ENCODE results near the gene TBX18.

DNA sequence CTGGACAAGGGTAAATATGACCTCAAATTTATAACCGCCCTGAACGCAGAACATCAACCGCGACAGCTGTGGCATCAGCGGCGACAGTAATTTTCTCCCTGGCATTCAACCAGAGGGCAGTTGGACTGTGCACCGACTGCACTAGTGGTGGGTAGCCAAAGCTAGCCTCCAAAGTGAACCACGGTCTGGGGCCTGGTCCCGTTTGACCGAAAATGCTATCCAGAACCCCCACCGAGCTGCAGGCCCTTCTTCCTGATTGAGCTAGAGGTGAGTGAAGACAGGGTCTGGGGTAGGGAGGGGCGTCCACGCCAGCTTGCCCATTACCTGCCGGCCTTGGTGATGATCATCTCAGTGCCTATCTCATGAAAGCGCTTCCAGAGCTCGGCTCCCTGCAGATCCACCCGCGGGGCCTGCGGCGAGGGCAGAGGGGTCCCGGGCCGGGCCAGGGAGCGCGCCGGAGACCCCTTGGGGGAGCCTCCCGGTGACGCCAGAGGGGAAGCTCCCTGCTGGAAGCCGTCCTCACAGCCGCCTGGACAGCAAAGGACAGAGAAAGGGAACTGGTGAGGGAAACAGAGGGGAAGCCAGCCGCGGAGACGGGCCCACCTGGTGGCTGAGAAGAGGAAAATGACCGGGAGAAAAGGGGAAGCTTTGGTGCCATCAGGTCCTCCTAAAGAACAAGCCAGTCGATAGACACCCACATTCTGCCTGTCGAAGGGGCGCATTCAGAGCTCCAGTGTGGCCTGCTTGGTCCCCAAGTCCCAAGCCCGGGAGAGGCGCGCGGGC, 2.0 kb downstream of the TBX18 start:
- TF ChIP-seq, protein P1, sequence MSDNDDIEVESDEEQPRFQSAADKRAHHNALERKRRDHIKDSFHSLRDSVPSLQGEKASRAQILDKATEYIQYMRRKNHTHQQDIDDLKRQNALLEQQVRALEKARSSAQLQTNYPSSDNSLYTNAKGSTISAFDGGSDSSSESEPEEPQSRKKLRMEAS (IDR thresholded peaks at IDR 0.05): no peak
- TF ChIP-seq YY1 (IDR thresholded peaks at IDR 0.05; ENCODE audit: low read depth) (no peak), TAF1 (IDR thresholded peaks at IDR 0.05; ENCODE audit: low read depth) (no peak), TCF12 (IDR thresholded peaks at IDR 0.05; ENCODE audit: low read depth) (no peak), RAD21 (IDR thresholded peaks at IDR 0.05; ENCODE audit: low read depth) (no peak), EP300 (IDR thresholded peaks at IDR 0.05; ENCODE audit: borderline replicate concordance) (no peak), EGR1 (IDR thresholded peaks at IDR 0.05) (no peak), NFIC (IDR thresholded peaks at IDR 0.05) (no peak), ZBTB7A (IDR thresholded peaks at IDR 0.05; ENCODE audit: low read depth) (no peak)
- TF ChIP-seq, protein P2, sequence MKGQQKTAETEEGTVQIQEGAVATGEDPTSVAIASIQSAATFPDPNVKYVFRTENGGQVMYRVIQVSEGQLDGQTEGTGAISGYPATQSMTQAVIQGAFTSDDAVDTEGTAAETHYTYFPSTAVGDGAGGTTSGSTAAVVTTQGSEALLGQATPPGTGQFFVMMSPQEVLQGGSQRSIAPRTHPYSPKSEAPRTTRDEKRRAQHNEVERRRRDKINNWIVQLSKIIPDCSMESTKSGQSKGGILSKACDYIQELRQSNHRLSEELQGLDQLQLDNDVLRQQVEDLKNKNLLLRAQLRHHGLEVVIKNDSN (IDR thresholded peaks at IDR 0.05): no peak
- TF ChIP-seq, protein P3, sequence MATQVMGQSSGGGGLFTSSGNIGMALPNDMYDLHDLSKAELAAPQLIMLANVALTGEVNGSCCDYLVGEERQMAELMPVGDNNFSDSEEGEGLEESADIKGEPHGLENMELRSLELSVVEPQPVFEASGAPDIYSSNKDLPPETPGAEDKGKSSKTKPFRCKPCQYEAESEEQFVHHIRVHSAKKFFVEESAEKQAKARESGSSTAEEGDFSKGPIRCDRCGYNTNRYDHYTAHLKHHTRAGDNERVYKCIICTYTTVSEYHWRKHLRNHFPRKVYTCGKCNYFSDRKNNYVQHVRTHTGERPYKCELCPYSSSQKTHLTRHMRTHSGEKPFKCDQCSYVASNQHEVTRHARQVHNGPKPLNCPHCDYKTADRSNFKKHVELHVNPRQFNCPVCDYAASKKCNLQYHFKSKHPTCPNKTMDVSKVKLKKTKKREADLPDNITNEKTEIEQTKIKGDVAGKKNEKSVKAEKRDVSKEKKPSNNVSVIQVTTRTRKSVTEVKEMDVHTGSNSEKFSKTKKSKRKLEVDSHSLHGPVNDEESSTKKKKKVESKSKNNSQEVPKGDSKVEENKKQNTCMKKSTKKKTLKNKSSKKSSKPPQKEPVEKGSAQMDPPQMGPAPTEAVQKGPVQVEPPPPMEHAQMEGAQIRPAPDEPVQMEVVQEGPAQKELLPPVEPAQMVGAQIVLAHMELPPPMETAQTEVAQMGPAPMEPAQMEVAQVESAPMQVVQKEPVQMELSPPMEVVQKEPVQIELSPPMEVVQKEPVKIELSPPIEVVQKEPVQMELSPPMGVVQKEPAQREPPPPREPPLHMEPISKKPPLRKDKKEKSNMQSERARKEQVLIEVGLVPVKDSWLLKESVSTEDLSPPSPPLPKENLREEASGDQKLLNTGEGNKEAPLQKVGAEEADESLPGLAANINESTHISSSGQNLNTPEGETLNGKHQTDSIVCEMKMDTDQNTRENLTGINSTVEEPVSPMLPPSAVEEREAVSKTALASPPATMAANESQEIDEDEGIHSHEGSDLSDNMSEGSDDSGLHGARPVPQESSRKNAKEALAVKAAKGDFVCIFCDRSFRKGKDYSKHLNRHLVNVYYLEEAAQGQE (IDR thresholded peaks at IDR 0.05; ENCODE audit: low read depth): no peak
